M059J (cell line): Measurements from ENCODE around the gene RNF138. TPM values are rescaled to one million over a fixed set of nuclear protein-coding genes. Genes with fewer than 3 reads are reported as not detected.
"Not testable (repeated sequence)": the region's sequence is repeated elsewhere in the genome, so short reads cannot be mapped to it uniquely, and the experiment has no call there.

Experiments
- DNase-seq: peaks from one replicate; pipeline ENCODE4 v3.0.0-alpha.2; 2012; ENCODE audit warnings: low read depth
- total RNA-seq: library from RNA; depleted of rRNA; stranded (reverse); fragments of >200 nt; shearing (Covaris generic); gene quantifications from 2 replicates; pipeline ENCODE4 v1.2.3, GENCODE V29; 2014; rRNA removed

Gene RNF138, protein sequence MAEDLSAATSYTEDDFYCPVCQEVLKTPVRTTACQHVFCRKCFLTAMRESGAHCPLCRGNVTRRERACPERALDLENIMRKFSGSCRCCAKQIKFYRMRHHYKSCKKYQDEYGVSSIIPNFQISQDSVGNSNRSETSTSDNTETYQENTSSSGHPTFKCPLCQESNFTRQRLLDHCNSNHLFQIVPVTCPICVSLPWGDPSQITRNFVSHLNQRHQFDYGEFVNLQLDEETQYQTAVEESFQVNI
- 78.6 and 86.7 TPM in 2 replicates for total RNA-seq

DNA sequence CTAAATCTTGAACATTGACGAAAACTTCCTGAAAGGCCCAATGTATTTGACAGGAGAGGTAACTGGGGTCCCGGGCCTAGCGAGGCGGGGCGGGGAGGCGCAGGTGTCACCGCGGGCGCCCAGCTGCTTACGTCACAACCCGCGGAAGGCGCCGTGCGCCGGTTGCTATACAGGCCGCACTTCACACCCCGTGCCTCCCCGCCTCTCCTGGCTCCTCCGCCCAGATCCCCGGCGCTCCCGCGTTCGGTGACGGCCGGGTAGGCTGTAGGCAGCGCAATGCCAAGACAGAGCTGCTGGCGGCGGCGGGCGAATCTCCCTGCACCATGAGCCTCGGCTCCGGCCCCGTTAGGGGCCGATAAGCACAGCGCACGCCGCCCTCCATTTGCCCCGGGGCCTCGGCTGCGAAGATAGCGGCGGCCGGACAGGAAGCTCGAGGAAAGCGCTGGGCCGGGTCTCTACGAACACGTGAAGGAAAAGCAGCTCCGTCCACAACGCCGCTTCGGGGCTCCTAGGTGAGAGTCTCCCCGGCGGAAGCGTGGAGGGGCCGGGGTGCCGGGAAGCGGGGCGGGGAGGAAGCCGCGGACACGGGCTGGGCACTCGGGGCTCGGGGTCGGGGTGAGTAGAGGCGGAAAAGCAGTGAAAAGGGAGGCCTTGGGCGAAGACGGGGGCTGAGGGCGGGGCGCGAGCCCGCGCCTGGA is at the start of gene RNF138:
RNF138 (plus strand) TSS at position 151 of the 698 bp plus-strand sequence. CDS start 903 bp downstream, outside the sequence.
- peak; percentile 77 for DNase-seq

DNA sequence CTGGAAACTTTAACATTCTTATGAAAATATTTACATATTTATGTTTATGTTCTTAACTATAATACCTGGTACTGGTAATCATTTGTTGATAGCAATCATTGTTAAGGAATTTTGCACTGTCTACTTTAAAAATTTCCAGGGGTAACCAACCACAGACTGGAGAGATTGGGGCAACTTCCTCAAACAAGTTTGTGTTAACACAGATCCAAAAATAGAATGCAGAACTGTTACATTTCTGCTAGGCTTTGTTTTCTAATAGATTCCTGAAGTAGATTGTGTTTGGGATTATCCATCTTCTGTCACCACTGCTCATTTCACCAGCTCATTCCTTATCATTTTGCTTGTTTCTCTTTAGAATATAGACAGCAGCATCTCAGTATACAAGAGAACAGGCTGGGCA is 49.3 kb upstream of the RNF138 start:
- no peak for DNase-seq

DNA sequence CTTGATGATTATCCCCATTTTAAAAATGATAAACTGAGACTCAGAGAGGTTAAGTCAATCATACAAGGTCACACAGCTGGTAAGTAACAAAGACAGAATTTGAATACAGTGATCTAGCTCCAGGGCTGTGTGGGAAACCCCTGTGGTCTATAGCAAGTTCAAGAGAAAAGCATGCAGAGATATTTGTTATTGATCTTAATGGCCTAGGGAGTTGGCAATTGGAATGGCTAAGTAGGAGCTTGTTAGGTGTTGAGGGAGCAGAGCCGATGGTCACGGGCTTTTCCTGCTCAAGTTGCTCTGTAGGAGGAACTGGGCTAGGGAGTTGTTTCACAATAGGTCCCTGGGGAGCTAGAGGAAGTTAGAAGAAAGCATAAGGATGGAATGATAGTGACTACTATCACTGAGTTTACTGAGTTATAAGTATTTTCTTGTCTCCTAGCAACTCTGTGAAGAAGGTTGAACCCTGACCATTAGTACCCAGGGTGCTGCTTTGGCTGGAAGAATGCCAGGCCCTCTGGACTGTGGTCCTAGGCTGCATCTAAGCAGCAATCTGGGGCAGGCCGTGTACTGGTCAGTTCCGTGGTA is 43.1 kb upstream of the RNF138 start:
- DNase-seq, result peak; percentile 31

DNA sequence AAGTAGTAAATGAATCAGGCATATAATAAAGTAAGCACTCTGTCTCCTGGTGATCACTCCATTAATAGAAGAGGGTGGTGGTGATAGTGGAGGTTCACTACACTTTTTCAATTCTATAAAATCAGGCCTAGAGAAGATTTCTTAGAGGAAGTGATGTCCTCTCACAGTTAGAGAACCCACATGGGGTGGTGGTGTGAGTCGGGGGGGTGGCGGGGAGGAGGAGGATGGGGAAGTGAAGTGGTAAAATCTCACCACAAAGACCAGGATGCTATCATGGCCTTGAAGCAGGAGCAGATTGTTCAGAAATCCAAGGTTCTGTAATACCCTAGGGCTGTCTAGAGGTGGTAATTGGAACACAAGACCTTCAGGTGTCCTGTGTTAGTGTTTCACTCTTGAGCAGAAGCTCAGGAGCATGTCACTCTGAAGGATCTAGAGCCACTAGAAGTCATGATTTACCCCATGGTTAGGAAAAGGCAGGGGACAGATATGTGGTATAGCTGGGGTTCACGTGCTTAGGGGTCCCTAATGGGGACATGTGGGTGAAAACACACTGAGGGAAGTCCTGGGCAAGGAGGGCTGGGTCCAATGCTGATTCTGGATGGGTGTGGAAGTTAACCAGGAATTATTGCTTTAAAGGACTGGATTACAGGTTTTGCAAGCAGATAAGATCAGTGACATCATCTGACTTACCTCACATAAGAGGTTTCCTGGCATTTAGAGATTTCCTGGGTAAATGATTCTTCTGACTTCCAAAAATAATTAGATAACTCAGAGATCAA is 42.1 kb upstream of the RNF138 start:
- DNase-seq, result peak; percentile 80

DNA sequence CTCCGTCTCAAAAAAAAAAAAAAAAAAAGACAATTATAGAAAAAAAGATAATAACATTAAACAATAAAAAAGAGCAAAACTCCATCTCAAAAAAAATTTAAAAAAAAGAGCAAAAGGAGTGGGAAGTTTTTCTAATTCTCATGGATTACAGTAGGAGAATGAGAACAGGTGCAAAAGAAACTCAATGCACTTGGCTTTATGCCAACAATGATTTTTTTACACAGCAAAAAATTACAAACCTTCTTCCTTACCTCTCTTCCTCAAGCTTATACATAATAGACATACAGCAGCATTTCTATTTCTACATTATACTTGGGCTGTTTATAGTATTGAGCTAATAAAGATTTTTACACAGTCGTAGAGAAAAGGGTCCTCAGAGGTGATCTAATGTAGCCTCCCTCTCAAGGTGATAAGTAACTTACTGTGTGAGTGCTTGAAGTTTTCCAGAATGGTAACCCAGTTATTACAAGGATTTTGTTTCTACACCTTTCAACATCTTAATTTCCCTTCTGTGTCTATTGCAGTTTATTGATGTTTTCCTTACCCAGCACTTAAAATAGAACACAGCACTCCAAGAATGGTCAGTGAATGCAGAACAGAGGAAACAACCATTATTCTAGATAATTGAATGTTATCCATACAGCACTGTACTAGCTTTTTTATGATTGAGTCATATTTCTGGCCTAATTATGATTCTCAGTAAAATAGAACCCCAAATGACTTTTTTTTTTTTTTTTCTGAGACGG is 34.9 kb upstream of the RNF138 start:
- DNase-seq, result no peak

DNA sequence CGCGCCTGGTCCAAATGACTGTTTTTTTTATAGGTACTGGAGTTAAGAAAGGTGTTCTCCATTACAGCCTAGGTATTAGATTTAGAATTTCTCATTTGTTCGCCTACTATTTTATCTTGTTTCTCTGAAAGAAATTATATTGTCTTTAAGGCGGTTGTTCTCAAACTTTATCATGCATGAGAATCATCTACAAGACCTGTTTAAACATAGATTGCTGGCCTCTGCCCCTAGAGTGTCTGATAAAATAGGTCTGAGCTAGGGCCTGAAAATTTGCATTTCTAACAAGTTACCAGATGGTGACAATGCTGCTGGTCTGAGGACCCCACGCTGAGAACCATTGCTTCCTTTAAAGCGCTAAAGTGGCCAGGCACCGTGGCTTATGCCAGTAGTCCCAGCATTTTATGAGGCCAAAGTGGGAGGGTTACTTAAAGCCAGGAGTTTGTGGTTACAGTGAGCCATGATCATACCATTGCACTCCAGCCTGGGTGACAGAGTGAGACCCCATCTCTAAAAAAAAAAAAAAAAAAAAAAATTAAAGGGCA is 34.0 kb upstream of the RNF138 start:
- peak; percentile 28 for DNase-seq

DNA sequence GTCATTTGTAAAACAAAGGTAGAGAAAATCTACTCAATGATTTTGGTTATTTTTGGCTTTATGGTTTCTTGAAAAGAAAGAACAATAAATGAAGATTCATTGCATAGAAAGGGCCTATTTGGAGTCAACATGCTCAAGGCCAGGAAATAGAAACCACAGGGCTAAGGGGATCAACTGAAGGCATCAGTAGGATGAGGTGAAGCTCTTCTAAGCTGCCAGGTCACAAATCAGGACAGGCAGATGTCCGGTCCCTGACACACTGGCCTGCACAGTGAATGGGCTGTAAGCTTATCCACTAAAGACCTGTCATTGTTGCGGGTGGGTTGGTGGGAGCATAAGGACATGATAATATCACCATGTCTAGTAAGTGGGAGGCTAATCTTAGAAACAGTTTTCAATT is 31.6 kb upstream of the RNF138 start:
- no peak for DNase-seq

DNA sequence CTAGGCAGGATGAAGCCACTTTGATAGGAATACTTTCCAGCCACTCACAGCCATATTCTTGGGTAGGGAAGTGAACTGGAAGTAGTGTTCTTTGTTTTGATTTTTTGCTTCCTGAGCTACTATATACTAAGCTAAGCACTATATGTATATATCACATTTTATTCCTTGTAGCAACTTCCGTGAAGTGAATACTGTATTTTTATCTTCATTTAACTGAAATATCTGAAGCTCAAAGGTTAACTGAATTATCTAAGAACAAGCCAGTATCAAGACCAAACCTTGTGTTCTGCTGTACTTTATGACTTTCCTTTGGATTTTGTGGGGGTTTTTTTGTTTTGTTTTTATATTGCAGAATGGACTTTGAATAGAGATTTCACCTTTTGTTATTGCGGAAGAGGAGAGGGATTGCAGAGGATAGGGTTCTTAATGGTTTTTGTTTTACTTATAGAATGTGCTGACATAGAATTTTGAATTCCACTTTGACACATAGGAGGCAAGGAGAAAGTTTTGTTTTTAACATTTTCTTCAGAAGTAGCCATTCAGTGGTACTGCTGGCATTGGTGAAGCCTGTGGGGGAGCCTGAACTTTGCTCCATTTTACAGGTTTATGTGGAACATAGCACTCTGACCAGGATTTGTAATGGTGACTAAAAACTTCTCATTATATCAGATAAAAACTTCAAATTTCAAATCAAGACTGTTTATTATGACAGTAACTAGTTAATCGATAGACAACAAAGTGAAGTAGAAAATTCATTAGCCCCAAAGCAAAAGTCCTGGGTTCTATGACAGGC is 24.1 kb upstream of the RNF138 start:
- DNase-seq, result no peak

DNA sequence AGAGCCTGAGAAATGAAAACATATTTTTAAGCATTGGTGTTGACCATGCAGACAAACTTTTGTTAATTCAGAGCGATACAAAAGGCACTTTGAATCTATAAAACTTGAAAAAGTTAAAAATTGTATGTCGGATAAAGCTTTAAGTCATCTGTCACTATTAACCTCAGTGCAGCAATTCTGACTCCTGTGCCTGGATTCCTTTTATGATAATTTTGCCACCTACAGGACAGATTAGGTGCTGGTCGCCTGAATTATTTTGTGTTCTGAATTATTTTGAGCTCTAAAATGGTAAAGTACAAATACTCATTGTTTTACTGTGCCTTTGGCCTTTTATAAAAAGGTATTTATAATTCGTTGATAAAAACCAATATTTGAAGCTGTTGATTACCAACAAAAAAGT is 19.4 kb upstream of the RNF138 start:
- peak; percentile 33 for DNase-seq

DNA sequence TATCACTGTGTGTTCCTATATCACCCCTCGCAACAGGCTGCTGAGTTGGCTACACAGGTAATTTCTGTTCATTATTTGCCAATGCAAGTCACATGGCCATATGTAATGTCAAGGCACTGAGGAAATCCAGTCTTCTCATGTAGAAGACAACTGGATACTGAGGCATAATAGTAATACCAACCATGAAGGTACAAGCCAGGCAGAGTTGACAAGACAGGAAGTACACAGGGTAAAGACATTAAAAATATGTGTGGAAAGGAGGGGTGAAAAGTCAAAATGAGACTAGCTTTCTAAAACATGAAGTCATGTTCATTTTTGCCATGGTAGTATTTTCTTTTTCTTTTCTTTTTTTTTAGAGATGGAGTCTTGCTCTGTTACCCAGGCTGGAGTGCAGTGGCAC is 17.5 kb upstream of the RNF138 start:
- DNase-seq, result no peak

DNA sequence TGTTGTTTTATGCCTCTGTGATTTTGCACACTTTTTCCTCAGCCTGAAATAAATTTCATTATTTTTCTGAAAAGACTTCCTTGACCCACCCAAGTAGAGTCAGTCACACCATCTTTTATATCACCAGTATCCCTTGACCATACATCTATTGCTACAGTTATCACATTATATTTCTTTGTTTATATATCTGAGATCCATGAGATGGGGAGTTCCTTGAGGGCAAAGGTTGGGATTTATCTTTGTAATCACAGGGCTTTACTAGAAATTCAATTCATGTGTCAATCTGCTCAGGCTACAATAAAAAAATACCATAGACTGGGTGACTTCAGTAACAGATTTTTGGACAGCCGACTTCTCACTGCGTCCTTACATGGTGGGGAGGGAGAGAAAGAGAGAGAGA is 12.8 kb upstream of the RNF138 start:
- DNase-seq, result no peak

DNA sequence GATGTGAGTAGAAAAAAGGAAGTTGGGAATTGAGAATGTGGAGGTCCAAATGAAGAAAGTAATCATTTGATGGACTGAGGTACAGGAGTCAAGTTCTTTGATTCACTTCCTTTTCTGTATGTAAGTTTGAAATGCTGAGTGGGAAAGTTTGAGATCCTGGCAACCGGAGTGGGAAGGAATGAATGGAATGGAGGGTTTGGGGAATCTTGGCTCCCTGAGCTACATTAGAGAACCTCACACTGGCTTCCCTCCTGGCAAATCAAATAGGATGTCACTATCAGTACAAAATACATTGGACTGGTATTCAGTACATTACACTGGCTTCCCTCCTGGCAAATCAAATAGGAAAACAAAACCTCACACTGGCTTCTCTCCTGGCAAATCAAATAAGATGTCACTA is 9.8 kb upstream of the RNF138 start:
- DNase-seq, result peak; percentile 5

DNA sequence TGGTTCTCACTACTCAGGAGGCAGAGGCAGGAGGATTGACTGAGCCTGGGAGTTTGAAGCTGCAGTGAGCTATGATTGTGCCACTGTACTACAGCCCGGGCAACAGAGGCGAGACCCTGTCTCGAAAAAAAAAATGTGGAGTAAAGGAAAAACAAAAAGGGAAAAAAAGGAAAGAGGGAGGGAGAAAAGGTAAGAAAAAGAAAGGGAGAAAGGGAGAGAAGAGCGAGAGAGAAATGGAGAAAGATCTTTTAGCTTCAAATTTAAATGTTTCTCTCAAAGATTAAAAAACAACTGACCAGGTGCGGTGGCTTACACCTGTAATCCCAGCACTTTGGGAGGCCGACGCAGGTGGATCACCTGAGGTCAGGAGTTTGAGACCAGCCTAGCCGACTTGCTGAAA is 7.9 kb upstream of the RNF138 start:
- DNase-seq, result no peak

DNA sequence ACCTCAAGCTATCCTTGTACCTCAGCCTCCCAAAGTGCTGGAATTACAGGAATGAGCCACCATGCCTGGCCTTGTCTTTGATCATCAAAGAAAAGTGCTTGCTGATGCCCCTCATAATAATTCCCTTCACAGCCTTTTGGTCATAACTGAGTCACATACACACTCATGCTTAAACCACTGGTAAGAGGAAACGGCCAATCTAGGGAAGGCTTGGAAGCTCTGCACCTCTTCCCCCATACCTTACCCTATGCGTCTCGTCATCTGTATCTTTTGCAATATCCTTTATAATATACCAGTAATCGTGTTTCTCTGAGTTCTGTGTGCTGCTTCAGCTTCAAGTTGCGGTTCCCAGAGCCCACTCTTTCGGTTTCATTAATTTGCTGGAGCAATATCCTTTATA is 4.8 kb upstream of the RNF138 start:
- DNase-seq, result peak; percentile 57

DNA sequence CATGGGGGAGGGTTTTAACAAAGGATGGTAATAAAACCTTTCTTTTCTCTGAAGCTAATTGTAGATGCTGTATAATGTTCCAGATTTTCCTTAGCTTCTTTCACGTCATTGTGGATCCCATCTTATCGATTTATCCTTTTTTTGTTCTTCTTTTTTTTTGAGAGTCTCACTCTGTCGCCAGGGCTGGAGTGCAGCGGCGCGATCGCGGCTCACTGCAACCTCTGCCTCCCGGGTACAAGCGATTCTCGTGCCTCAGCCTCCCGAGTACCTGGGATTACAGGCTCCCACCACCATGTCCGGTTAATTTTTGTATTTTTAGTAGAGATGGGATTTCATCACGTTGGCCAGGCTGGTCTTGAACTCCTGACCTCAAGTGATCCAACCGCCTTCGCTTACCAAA is 843 bp upstream of the RNF138 start:
- DNase-seq, result not testable (repeated sequence)

DNA sequence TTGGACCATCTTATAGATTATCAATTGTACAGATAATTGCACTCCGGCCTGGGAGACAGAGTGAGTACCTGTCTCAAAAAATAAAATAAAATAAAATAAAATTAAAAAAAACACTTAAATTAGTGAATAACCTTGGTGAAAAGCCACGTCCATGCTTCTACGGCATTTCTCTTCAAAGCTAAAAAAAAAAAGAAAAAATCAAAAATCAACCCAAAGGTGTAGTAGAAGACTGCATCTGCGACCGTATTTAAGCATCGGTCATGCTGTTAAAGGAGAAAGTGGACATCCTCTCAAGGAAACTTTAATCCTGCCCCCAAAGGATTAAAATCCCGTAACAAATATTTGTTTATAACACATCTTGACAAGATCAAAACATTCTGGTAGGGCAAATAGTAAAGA is 350 bp upstream of the RNF138 start:
- DNase-seq, result no peak

DNA sequence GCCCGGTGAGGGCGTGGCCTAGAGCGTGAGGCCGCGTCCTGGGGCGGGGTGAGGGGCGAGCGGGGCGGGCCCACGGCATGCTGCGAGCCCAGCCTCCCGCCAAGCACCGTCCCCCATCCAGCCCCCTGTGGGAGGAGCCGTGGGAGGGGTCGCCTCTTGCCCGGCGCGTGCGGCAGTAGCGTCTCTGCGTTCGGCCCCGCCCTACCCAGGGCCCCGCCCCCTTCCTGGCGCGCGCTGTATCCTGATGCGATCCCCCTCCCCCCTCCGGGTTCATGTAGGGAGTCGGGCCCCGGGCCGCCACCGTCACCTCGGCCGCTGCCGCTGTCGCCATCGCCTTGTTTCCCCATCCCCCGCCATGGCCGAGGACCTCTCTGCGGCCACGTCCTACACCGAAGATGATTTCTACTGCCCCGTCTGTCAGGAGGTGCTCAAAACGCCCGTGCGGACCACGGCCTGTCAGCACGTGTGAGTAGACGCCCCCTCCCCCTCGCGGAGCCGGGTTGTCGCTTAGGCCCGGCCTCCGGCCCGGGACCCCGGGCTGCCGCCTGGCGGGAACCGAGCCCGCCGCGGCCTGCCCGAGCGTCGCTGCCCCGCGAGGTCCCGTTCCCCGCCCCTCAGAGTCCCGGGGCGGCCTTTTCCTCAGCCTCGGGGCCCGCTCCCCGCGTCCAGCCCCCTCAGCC is 888 bp downstream of the RNF138 start:
- DNase-seq, result peak; percentile 94

DNA sequence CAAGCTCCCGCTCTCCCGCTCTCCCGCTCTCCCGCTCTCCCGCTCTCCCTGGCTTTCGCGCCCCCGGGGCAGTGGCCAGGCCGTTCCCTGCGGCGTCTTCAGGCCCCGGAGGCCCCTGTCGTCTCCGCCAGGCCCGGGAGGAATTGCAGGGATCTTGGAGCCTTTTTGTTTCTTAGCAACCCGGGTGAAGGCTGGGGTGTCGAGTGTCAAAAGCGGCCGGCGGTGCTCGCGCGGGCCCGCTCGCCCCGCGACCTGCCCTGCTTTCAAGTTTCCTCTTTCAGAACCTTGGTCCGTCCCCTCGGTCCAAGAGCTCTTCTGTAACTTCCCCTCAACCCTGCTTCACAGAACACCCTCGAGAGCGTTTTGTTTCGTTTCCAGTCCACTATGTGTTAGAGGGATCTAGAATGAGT is 1.4 kb downstream of the RNF138 start:
- peak; percentile 71 for DNase-seq

DNA sequence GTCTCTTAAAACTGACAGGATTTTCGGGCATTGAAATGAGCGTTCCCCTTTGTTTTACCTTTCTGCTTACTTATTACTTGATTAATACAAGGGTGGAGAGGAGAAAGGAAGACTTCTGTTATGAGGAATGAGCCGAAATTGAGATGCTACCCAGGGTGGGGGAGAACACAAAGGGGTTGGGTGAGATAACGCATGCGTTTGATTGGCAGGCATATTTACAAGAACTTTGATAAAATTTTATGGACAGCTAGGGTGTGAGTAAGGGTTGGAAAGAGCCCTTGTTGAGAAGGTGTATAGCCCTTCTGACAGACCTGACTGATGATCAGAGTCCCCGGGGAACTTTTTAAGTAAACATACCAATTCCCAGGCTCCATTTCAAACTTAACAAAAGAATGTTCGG is 1.8 kb downstream of the RNF138 start:
- no peak for DNase-seq
